Pancreas (tissue), 10 donors: Measurements from ENCODE around the gene ADAMTS7. TPM values are rescaled to one million over a fixed set of nuclear protein-coding genes. Genes with fewer than 3 reads are reported as not detected.
A peak's percentile ranks its signal among the peaks of the same experiment; 100 is the strongest.
"Not testable (repeated sequence)": the region's sequence is repeated elsewhere in the genome, so short reads cannot be mapped to it uniquely, and the experiment has no call there.

Source experiments
- ATAC-seq, 4 donors: fragments of 200-7000 bp; cut with Tn5 transposase; one replicate each; pipeline versions ENCODE4 v1.8.0 to v1.9.1; 2020; ENCODE audit warnings: mild to moderate bottlenecking in 4 of 4, moderate library complexity in 4 of 4
- DNase-seq, 6 donors: peaks; one replicate each; pipeline ENCODE4 v3.0.0-alpha.2; 2020
- FAIRE-seq: peaks from 2 replicates; lab custom pipeline; 2012; peaks lifted over from hg19 to GRCh38; lab: Jason Lieb, UNC
- H3K27ac ChIP-seq, 4 donors: fragments of 200-600 bp; sonication (generic); 1 replicate in 3 of 4; 2 replicates in 1 of 4; pipeline versions ENCODE4 v1.5.0 to v1.8.0; 2020
- H3K27me3 ChIP-seq, 4 donors: fragments of 200-600 bp; one replicate each; pipeline ENCODE4 v1.8.0; 2021
- H3K36me3 ChIP-seq, 3 donors: fragments of 200-600 bp; sonication (generic) in 1 of 3; one replicate each; pipeline versions ENCODE4 v1.5.0 to v1.8.0; 2020 to 2021
- H3K4me1 ChIP-seq, 3 donors: fragments of 200-600 bp; one replicate each; pipeline ENCODE4 v1.8.0; 2021
- H3K4me3 ChIP-seq, 4 donors: fragments of 200-600 bp; sonication (generic) in 2 of 4; one replicate each; pipeline versions ENCODE4 v1.5.0 to v1.8.0; 2020 to 2021
- H3K9me3 ChIP-seq, 4 donors: fragments of 200-600 bp; one replicate each; pipeline ENCODE4 v1.8.0; 2021
- WGBS, 2 donors: extraction: QIAGEN DNeasy Blood & Tissue Kit; methylation state at CpG; one replicate each; pipeline ENCODE4 v1.1.7; 2013; 5-methylcytosine and 5-hydroxymethylcytosine counted together
- intact Hi-C, 3 donors: fragments of 100-400 bp; cut with DNase I; formaldehyde crosslinking; loops; one replicate each; pipeline versions ENCODE4 v1.11.1 to v1.14.2; 2022
- polyA plus RNA-seq, 2 donors: library from polyadenylated mRNA; stranded (reverse); fragments of 200-250 nt; gene quantifications; one replicate each; pipeline ENCODE4 v1.2.3, GENCODE V29; 2013
- total RNA-seq, 6 donors: library from RNA; stranded (reverse); fragmentation: NEBNext Ultra II Directional in 4 of 6; extraction: Animal tissue kit (Norgen Biotek cat#: 25700) in 4 of 6; gene quantifications; one replicate each; pipeline versions ENCODE4 v1.2.1 to v1.2.4, GENCODE V29; 2021 to 2023
- TF ChIP-seq, protein P1 (sequence below), 4 donors: fragments of 200-600 bp; sonication (generic) in 3 of 4; IDR thresholded peaks; one replicate each; pipeline versions ENCODE4 v1.5.0 to v1.8.0; 2021; ENCODE audit warnings: antibody characterized with exemption in 4 of 4
- donor health status: healthy with polysubstance abuse.
- donor health status: DM: no; HTN: no; CAD: no; lungs with moderate emphysema.
- donor health status: DM: no; HTN: no; CAD: no.
- donor health status: control.
- donor health status: control.
- donor health status: Bipolar disorder and iron deficiency.
- donor health status: DM: yes; HTN: yes; CAD: no.
- donor health status: DM: no; HTN: no; CAD: no.
- donor health status: DM: no; HTN: no; CAD: no.
- donor health status: DM: yes; HTN: yes; CAD: no.

ADAMTS7 gene
- total and polyA plus RNA-seq, 8 donors = 0.20 to 1.4 (median 0.69) TPM

DNA sequence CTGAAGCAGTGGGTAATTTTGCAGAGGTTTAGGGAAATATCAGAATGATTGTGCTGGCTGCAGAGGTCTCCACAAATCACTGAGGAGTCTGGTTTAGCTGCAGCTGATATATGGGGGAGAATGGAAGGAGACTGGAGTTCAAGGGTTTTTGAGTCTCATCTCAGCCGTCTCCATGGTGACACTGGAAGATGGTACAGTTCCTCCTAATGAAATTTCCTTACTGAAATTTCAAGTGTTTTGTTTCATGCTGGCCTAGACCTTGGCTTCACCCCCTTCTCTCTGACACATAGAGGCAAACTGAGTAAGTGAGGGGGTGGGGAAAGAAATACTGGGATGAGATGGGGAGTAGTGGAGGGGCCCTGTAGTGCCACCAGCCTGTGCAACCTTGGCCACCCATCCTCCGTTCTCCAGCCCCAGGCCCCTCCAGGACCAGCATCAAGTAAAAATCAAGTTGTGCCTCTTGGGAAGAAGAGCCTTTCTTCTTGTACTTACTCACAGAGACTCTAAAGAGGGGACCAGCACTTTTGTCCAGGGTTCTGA lies 43.6 kb upstream of the ADAMTS7 start:
- 81 to 92% methylated on average over 2 of the region's 2 CpGs for WGBS, 2 donors
- FAIRE-seq = no peak
- H3K9me3 ChIP-seq = no peaks in the 10 kb centered on the region
- no peak overlapping the region for H3K27ac ChIP-seq
- no peaks in the 10 kb centered on the region for H3K36me3 ChIP-seq
- intact Hi-C loops = no loop called here
- H3K4me1 ChIP-seq = no peaks in the 10 kb centered on the region
- ATAC-seq = no peak
- no peak for DNase-seq
- H3K27me3 ChIP-seq = no peaks in the 10 kb centered on the region
- no peak overlapping the region for H3K4me3 ChIP-seq
- TF ChIP-seq, protein P1, sequence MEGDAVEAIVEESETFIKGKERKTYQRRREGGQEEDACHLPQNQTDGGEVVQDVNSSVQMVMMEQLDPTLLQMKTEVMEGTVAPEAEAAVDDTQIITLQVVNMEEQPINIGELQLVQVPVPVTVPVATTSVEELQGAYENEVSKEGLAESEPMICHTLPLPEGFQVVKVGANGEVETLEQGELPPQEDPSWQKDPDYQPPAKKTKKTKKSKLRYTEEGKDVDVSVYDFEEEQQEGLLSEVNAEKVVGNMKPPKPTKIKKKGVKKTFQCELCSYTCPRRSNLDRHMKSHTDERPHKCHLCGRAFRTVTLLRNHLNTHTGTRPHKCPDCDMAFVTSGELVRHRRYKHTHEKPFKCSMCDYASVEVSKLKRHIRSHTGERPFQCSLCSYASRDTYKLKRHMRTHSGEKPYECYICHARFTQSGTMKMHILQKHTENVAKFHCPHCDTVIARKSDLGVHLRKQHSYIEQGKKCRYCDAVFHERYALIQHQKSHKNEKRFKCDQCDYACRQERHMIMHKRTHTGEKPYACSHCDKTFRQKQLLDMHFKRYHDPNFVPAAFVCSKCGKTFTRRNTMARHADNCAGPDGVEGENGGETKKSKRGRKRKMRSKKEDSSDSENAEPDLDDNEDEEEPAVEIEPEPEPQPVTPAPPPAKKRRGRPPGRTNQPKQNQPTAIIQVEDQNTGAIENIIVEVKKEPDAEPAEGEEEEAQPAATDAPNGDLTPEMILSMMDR (IDR thresholded peaks at IDR 0.05) = no peak

DNA sequence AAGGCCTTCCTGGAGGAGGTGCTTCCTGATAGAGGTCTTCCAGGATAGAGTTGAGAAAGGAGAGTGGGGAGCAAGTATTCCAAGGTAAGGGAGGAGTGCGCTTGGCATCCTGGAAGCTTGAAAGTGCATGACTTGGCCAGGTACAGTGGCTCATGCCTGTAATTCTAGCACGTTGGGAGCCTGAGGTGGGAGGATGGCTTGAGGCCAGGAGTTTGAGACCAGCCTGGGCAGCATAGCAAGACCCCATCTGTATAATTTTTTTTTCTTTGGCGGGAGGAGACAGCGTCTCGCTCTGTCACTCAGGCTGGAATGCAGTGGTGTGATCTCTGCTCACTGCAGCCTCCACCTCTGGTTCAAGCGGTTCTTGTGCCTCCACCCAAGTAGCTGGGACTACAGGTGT lies 42.2 kb upstream of the ADAMTS7 start:
- Histone ChIP-seq H3K36me3 (no peaks in the 10 kb centered on the region), H3K4me1 (no peaks in the 10 kb centered on the region), H3K9me3 (no peaks in the 10 kb centered on the region), H3K27me3 (no peaks in the 10 kb centered on the region), H3K4me3 (no peak overlapping the region), H3K27ac (no peak overlapping the region)
- DNase-seq = no peak
- TF ChIP-seq, protein P1 (IDR thresholded peaks at IDR 0.05) = no peak
- intact Hi-C loops = no loop called here
- ATAC-seq = no peak
- no peak for FAIRE-seq
- 92 to 97% methylated on average over 6 of the region's 6 CpGs for WGBS, 2 donors

DNA sequence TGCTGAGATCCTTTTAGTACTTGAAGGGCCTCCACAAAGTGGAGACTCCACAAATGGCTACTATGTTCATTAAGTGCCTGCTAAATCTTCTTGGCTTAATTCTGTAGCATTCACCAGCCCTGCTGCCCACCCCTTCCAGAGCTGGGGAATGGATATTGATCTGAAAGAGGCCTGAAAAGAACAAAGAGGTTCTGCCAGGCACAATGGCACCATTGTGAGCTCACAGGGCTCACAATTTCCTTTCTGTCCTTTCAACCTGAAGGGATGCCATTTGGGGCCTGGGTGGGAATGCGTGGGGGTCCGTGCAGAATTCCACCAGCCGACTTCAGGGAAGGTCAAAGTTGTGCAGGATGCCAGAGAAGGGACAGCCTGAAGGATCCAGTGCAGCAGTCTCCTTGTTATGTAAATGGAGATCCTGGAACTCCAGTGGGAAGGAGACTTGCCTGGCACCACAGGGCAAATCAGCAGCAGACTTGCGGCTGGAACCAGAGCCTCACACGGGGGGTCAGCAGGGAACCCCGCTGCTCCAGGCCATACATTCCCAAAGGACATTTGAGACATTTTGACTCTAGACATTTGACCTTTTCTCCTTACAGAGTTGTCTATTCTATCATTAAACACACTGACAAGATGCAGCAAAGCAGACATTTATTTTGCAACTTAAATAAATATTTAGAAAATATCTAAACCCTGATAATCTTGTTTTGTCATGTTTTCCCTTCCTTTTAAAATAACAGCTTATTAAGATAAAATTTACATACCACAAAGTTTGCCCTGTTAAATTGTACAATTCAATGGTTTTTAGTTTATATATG lies 39.9 kb upstream of the ADAMTS7 start:
- intact Hi-C loops = no loop called here
- TF ChIP-seq, protein P1 (IDR thresholded peaks at IDR 0.05) = no peak
- H3K36me3 ChIP-seq = no peaks in the 10 kb centered on the region
- no peaks in the 10 kb centered on the region for H3K4me1 ChIP-seq
- DNase-seq (no peak), ATAC-seq (peak in 1 of 4 donors; percentile 55), FAIRE-seq (no peak)
- no peaks in the 10 kb centered on the region for H3K27me3 ChIP-seq
- H3K27ac ChIP-seq = no peak overlapping the region
- no peak overlapping the region for H3K4me3 ChIP-seq
- H3K9me3 ChIP-seq = no peaks in the 10 kb centered on the region
- 34 to 35% methylated on average over 6 of the region's 6 CpGs for WGBS, 2 donors

DNA sequence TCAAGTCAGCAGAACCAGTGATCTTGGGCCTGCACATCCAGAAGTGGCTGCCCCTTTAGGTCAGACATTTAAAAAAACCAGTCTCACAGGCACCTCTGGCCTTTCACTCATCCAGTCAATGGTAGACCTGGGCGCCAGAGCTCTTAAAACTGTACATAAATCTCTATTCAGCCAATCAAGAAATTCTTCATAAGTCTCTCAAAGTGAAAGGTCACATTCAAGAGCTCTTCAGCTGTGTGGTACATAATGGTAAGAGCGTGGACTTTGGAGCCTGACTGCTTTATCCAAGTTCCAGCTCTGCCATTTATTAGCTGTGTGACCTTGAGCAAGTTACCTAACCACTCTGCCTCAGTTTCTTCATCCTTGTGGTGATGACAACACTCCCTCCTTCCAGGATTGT lies 39.1 kb upstream of the ADAMTS7 start:
- ATAC-seq (no peak), FAIRE-seq (no peak), DNase-seq (no peak)
- Histone ChIP-seq H3K4me3 (no peak overlapping the region), H3K36me3 (no peaks in the 10 kb centered on the region), H3K27me3 (no peaks in the 10 kb centered on the region), H3K4me1 (no peaks in the 10 kb centered on the region), H3K9me3 (no peaks in the 10 kb centered on the region), H3K27ac (no peak overlapping the region)
- intact Hi-C loops = no loop called here
- WGBS, 2 donors = 90 to 94% methylated on average over 2 of the region's 2 CpGs
- TF ChIP-seq, protein P1 (IDR thresholded peaks at IDR 0.05) = no peak

DNA sequence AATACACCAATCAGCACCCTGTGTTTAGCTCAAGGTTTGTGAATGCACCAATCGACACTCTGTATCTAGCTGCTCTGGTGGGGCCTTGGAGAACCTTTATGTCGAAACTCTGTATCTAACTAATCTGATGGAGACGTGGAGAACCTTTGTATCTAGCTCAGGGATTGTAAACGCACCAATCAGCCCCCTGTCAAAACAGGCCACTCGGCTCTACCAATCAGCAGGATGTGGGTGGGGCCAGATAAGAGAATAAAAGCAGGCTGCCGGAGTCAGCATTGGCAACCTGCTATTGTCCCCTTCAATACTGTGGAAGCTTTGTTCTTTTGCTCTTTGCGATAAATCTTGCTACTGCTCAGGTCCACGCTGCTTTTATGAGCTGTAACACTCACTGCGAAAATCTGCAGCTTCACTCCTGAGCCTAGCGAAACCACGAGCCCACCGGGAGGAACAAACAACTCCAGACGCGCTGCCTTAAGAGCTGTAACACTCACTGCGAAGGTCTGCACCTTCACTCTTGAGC lies 36.2 kb upstream of the ADAMTS7 start:
- ATAC-seq, intact Hi-C loops, H3K4me3 ChIP-seq, DNase-seq, FAIRE-seq, H3K27ac ChIP-seq, H3K36me3 ChIP-seq, H3K27me3 ChIP-seq, H3K9me3 ChIP-seq, H3K4me1 ChIP-seq: not testable (repeated sequence)
- 75 to 82% methylated on average over 15 of the region's 15 CpGs for WGBS, 2 donors

DNA sequence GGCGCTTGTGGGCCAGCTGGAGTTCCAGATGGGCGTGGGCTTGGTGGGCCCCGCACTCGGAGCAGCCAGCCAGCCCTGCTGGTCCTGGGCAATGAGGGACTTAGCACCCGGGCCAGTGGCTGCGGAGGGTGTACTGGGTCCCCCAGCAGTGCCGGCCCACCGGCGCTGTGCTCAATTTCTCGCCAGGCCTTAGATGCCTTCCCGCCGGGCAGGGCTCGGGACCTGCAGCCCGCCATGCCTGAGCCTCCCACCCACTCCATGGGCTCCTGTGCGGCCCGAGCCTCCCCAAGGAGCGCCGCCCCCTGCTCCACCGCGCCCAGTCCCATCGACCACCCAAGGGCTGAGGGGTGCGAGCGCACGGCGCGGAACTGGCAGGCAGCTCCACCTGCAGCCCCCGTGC lies 35.6 kb upstream of the ADAMTS7 start:
- not testable (repeated sequence) for FAIRE-seq
- WGBS, 2 donors = 87 to 96% methylated on average over 23 to 24 of the region's 27 CpGs

More for the DNA sequence above, 35.6 kb upstream of the ADAMTS7 start:
- H3K36me3 ChIP-seq, ATAC-seq, H3K4me3 ChIP-seq, intact Hi-C loops, DNase-seq, H3K9me3 ChIP-seq, H3K27ac ChIP-seq, H3K27me3 ChIP-seq, H3K4me1 ChIP-seq: not testable (repeated sequence)
